GM19351 (cell line): ENCODE results near the gene SEC11A.
A peak's percentile ranks its signal among the peaks of the same experiment; 100 is the strongest.
"Not testable (repeated sequence)": the region's sequence is repeated elsewhere in the genome, so short reads cannot be mapped to it uniquely, and the experiment has no call there.

Source experiments
- ATAC-seq: cut with Tn5 transposase; IDR thresholded peaks from one replicate; pipeline ENCODE4 v1.9.1; 2021; ENCODE audit warnings: mild to moderate bottlenecking, moderate library complexity; ENCODE audit not compliant: unreplicated experiment

SEC11A gene

GRCh38 chr15:84645496-84645895 lies 70.4 kb downstream of the SEC11A start:
- no peak for ATAC-seq

GRCh38 chr15:84643838-84644237 lies 72.1 kb downstream of the SEC11A start:
- ATAC-seq, result no peak

GRCh38 chr15:84642640-84643039 lies 73.3 kb downstream of the SEC11A start:
- not testable (repeated sequence) for ATAC-seq

GRCh38 chr15:84641871-84642270 lies 74.1 kb downstream of the SEC11A start:
- not testable (repeated sequence) for ATAC-seq

GRCh38 chr15:84638103-84638502 lies 77.8 kb downstream of the SEC11A start:
- no peak for ATAC-seq

- no peak for ATAC-seq
Measured at GRCh38 chr15:84634228-84634837, 81.6 kb downstream of the SEC11A start.

- peak; percentile 41 for ATAC-seq
Measured at GRCh38 chr15:84633311-84634227, 82.4 kb downstream of the SEC11A start.

GRCh38 chr15:84631706-84632272 lies 84.2 kb downstream of the SEC11A start:
- ATAC-seq, result no peak

- ATAC-seq, result no peak
Measured at GRCh38 chr15:84629033-84629432, 86.9 kb downstream of the SEC11A start.

GRCh38 chr15:84625123-84625522 lies 90.8 kb downstream of the SEC11A start:
- ATAC-seq, result no peak

GRCh38 chr15:84624359-84624758 lies 91.6 kb downstream of the SEC11A start:
- no peak for ATAC-seq

GRCh38 chr15:84621358-84621979 lies 94.5 kb downstream of the SEC11A start:
- no peak for ATAC-seq

GRCh38 chr15:84620626-84621025 lies 95.3 kb downstream of the SEC11A start:
- ATAC-seq, result no peak
